Muscle layer of duodenum (tissue), 2 donors: ENCODE results near the gene CNTNAP2.
"Not testable (repeated sequence)": the region's sequence is repeated elsewhere in the genome, so short reads cannot be mapped to it uniquely, and the experiment has no call there.

ENCODE experiments used
- H3K27ac ChIP-seq: one replicate; pipeline ENCODE4 v1.7.0; 2013; ENCODE audit warnings: mild to moderate bottlenecking, low read length
- H3K27me3 ChIP-seq: one replicate; pipeline ENCODE4 v1.7.0; 2013; ENCODE audit warnings: low read depth, mild to moderate bottlenecking, control low read depth, low read length
- H3K36me3 ChIP-seq, 2 donors: one replicate each; pipeline ENCODE4 v1.7.0; 2013; ENCODE audit warnings: low read length in 2 of 2, control low read depth in 1 of 2, mild to moderate bottlenecking in 1 of 2; ENCODE audit not compliant: insufficient read depth in 2 of 2, control insufficient read depth in 1 of 2
- H3K4me1 ChIP-seq, 2 donors: one replicate each; pipeline ENCODE4 v1.7.0; 2013; ENCODE audit warnings: low read length in 2 of 2, mild to moderate bottlenecking in 2 of 2, control low read depth in 1 of 2, moderate library complexity in 1 of 2; ENCODE audit not compliant: insufficient read depth in 2 of 2, control insufficient read depth in 1 of 2
- H3K4me3 ChIP-seq, 2 donors: one replicate each; pipeline ENCODE4 v1.7.0; 2013; ENCODE audit warnings: low read length in 2 of 2, low read depth in 1 of 2, mild to moderate bottlenecking in 1 of 2
- H3K9me3 ChIP-seq, 2 donors: one replicate each; pipeline ENCODE4 v1.7.0; 2013; ENCODE audit warnings: low read length in 2 of 2, control low read depth in 1 of 2, mild to moderate bottlenecking in 1 of 2; ENCODE audit not compliant: control insufficient read depth in 1 of 2
- donor health status: healthy.

CNTNAP2 gene

GRCh38 chr7:148044173-148044572, 1927.6 kb downstream of the CNTNAP2 start:
- no peak overlapping the region for H3K27ac ChIP-seq
- H3K4me1 ChIP-seq = no peaks in the 10 kb centered on the region
- H3K27me3 ChIP-seq = no peaks in the 10 kb centered on the region
- no peaks in the 10 kb centered on the region for H3K36me3 ChIP-seq
- H3K9me3 ChIP-seq = no peaks in the 10 kb centered on the region
- no peak overlapping the region for H3K4me3 ChIP-seq

GRCh38 chr7:148045521-148045920, 1928.9 kb downstream of the CNTNAP2 start:
- Histone ChIP-seq H3K4me1 (no peaks in the 10 kb centered on the region), H3K36me3 (no peaks in the 10 kb centered on the region), H3K27me3 (no peaks in the 10 kb centered on the region), H3K9me3 (no peaks in the 10 kb centered on the region), H3K4me3 (no peak overlapping the region), H3K27ac (no peak overlapping the region)

- no peaks in the 10 kb centered on the region for H3K27me3 ChIP-seq
- H3K27ac ChIP-seq = no peak overlapping the region
- H3K4me1 ChIP-seq = no peaks in the 10 kb centered on the region
- no peaks in the 10 kb centered on the region for H3K36me3 ChIP-seq
- H3K4me3 ChIP-seq = no peak overlapping the region
- no peaks in the 10 kb centered on the region for H3K9me3 ChIP-seq
Observed at GRCh38 chr7:148049068-148049467, 1932.5 kb downstream of the CNTNAP2 start.

DNA sequence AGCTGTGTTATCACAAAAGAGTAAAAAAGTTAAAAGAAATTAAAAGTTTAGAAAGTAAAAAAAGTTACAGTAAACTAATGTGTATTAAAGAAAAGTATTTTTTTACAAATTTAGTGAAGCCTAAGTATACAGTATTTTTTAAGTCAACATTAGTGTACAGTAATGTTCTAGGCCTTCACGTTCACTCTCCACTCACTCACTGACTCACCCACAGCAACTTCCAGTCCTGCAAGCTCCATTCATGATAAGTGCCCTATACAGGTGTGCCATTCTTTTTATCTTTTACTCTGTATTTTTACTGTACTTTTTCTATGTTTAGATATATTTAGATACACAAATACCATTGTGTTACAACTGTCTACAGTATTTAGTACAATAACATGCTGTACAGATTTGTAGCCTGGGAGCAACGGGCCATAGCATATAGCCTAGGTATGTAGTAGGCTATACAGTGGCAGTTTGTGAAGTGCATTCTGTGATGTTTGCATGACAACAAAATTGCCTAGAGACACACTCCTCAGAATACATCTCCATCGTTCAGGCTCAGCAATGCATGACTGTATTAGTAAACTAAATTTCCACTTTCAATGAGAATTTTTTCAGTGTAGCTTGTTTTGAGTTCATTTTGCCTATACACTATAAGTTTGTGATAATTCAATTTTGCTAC, 1934.0 kb downstream of the CNTNAP2 start:
- Histone ChIP-seq H3K4me1 (no peaks in the 10 kb centered on the region), H3K27ac (no peak overlapping the region), H3K36me3 (no peaks in the 10 kb centered on the region), H3K27me3 (no peaks in the 10 kb centered on the region), H3K4me3 (no peak overlapping the region), H3K9me3 (no peaks in the 10 kb centered on the region)

DNA sequence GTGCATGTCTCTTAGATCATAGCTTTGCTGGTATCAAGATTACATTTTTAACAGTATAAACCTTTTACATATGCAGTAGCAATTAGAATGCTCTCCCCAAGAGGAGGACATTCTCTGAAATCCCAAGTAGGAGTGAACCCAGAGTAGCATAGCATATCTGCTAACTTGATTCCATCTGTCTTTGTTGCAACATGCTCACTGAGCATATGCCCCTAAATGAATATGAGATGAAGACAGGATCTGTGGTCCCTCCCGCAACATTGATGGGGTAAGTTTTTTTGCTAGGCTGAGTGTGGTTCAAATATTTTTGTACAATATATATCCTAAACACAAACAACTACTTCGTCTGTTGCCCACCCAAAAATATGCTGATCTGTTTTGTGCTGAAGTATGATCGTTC, 1939.8 kb downstream of the CNTNAP2 start:
- Histone ChIP-seq H3K36me3 (no peaks in the 10 kb centered on the region), H3K4me1 (no peaks in the 10 kb centered on the region), H3K9me3 (no peaks in the 10 kb centered on the region), H3K4me3 (no peak overlapping the region), H3K27me3 (no peaks in the 10 kb centered on the region), H3K27ac (no peak overlapping the region)

- Histone ChIP-seq H3K4me3 (no peak overlapping the region), H3K4me1 (no peaks in the 10 kb centered on the region), H3K27me3 (no peaks in the 10 kb centered on the region), H3K36me3 (no peaks in the 10 kb centered on the region), H3K27ac (no peak overlapping the region), H3K9me3 (no peaks in the 10 kb centered on the region)
Observed at GRCh38 chr7:148058092-148058491, 1941.5 kb downstream of the CNTNAP2 start.

GRCh38 chr7:148058753-148059152, 1942.2 kb downstream of the CNTNAP2 start:
- H3K4me1 ChIP-seq = no peaks in the 10 kb centered on the region
- no peak overlapping the region for H3K4me3 ChIP-seq
- no peak overlapping the region for H3K27ac ChIP-seq
- H3K9me3 ChIP-seq = no peaks in the 10 kb centered on the region
- no peaks in the 10 kb centered on the region for H3K27me3 ChIP-seq
- H3K36me3 ChIP-seq = no peaks in the 10 kb centered on the region

DNA sequence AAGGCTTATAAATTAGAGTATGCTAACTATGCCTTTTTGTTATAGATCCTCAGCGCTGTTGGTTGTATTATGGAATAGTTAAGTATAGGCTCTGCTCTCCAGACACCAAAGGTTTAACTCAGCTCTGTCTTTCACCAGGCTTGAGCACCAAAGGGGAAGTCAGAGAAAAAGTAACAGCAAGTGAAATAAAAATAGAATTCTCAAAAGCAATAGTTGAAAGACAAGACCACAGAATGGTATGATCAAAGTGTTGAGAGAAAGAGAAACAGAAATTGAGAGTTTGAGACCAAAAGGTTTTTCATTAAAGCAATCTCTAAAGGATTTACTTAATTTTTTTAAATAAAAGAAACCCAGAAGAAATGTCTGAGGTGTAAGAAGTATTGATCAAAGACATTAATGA, 1944.1 kb downstream of the CNTNAP2 start:
- Histone ChIP-seq H3K27ac (no peak overlapping the region), H3K36me3 (no peaks in the 10 kb centered on the region), H3K27me3 (no peaks in the 10 kb centered on the region), H3K4me1 (no peaks in the 10 kb centered on the region), H3K4me3 (no peak overlapping the region), H3K9me3 (no peaks in the 10 kb centered on the region)

DNA sequence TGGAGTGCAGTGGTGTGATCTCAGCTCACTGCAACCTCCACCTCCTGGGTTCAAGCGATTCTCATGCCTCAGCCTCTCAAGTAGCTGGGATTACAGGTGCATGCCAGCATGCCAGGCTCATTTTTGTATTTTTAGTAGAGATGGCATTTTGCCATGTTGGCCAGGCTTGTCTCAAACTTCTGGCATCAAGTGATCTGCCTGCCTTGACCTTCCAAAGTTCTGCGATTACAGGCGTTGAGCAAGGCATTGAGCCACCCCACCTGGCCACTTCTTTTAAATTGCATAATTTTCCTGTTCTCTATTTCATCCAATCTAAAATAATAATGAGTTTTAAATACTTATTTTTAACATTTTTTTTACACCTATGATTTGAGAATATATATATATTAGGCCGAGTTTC, 1961.5 kb downstream of the CNTNAP2 start:
- H3K36me3 ChIP-seq, H3K4me1 ChIP-seq, H3K9me3 ChIP-seq, H3K4me3 ChIP-seq, H3K27me3 ChIP-seq, H3K27ac ChIP-seq: not testable (repeated sequence)

DNA sequence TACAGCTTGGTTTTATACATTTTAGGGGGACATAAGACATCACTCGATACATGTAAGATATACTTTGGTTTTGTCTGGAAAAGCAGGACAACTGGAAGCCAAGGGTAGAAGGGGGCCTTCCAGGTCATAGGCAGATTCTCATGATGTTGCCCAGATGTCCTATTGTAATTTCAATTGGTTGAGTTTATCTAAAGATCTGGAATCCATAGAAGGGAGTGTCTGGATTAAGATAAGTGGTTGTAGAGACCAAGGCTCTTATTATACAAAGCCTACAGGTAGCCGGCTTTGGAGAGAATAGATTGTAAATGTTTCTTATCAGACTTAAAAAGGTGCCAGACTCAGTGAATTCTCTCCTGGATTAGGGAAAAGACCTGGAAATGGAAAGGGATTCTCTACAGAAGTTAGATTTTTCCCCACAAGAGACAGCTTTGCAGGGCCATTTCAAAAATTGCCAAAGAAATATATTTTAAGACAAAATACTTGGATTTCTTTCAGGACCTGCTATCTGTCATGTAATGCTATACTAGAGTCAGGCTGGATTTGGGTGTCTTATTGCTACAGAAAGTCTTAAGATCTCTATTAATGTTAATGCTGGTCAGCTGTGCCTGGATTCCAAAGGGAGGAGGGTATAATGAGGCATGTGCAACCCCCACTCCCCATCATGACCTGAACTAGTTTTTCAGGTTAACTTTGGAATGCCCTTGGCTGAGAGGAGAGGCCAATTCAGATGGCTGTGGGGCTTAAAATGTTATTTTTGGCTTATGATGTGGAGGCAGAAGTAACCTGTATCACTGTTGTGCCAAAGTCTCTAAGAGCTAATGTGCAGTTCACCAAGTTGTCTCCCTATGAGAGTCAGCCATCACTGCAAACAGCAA, 1962.8 kb downstream of the CNTNAP2 start:
- Histone ChIP-seq H3K36me3 (no peaks in the 10 kb centered on the region), H3K27me3 (no peaks in the 10 kb centered on the region)

GRCh38 chr7:148083448-148083847, 1966.8 kb downstream of the CNTNAP2 start:
- H3K4me3 ChIP-seq = no peak overlapping the region
- H3K4me1 ChIP-seq = peaks cover 0 to 6% of the 10 kb centered on the region in 2 donors
- no peak overlapping the region for H3K27ac ChIP-seq
- no peaks in the 10 kb centered on the region for H3K9me3 ChIP-seq
- H3K36me3 ChIP-seq = no peaks in the 10 kb centered on the region
- H3K27me3 ChIP-seq = no peaks in the 10 kb centered on the region

More for the DNA sequence above, 1962.8 kb downstream of the CNTNAP2 start:
- H3K27ac ChIP-seq = no peak overlapping the region
- H3K4me1 ChIP-seq = peaks cover 0 to 6% of the 10 kb centered on the region in 2 donors
- no peak overlapping the region for H3K4me3 ChIP-seq
- H3K9me3 ChIP-seq = no peaks in the 10 kb centered on the region
